Measurements from ENCODE around the gene ZNF628. TPM values are rescaled to one million over a fixed set of nuclear protein-coding genes. Genes with fewer than 3 reads are reported as not detected.

ZNF628 gene
- total RNA-seq: 1.4 and 1.5 TPM in 2 replicates

GRCh38 chr19:55476100-55476775 lies at the start of gene ZNF628:
Gene ZNF628 (plus strand): TSS chr19:55476617. CDS start chr19:55479911, 3,294 bp downstream.

GRCh38 chr19:55443045-55443823 lies 33.2 kb upstream of the ZNF628 start, which contains the start of gene SHISA7:
Gene SHISA7 (minus strand): TSS chr19:55443300. CDS start chr19:55442863, 437 bp downstream.

DNA sequence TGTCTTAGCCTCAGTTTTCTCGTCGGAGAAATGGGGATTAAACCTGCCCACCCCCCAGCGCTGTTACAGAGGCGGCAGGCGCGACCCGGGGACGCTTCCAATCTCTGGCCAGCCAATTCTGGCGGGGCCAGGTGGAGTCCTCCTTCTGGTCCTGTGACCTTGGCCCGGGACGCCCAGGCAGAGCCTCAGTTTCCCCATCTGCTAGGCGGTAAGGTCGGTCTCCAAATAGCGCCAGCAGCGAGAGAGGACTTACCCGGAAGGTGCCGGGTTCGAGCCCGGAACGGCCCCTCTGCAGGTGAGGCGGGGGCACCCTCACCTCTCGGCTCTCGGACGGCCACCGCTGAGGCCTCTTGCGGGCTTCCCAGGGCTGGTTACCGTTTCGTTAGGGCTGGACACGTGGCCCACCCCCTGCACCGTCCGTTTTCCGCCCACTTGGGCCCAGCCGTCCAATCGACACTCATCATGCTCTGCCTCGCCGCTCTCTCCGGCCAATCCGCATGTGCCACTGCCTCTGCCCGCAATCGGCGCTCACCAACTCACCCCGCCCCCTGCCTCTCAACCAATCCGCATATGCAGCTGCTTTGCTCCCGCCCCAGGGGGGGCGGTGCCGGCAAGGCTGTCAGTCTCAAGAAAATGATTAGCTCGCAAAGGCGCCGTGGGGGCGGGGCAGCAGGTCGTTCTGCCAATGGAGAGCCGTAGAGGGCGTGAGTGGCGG lies 15.0 kb upstream of the ZNF628 start, which contains the start of gene ISOC2:
ISOC2 (minus strand) TSS at position 384 of the 715 bp plus-strand sequence. CDS start 5,156 bp downstream, outside the sequence.

DNA sequence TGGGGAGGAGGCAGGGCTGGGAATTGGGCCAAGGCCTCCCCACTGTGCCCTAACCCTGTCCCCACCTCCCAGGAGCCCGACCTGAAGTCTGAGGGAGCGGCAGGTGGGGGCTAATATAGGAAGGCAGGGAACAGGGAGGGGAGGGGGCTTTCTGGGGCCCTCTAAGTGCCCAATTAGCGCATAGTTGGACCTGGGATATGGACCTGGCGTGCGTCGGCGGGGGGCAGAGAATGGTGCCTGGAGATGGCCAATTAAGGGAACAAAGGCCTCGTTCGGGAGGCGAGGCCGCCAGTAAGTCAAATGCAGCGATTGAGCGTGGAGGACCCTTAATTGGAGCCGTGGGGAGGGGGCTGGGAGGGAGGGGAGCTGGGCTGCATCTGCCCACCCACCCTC lies 11.8 kb upstream of the ZNF628 start, which contains the start of gene C19orf85:
C19orf85 (minus strand) TSS at position 90 of the 393 bp plus-strand sequence. CDS start 197 bp downstream, outside the sequence.

GRCh38 chr19:55484593-55485438 lies 8.4 kb downstream of the ZNF628 start, which contains the start of gene NAT14:
Gene NAT14 (plus strand): TSS chr19:55485188. CDS start chr19:55485709, 521 bp downstream.

DNA sequence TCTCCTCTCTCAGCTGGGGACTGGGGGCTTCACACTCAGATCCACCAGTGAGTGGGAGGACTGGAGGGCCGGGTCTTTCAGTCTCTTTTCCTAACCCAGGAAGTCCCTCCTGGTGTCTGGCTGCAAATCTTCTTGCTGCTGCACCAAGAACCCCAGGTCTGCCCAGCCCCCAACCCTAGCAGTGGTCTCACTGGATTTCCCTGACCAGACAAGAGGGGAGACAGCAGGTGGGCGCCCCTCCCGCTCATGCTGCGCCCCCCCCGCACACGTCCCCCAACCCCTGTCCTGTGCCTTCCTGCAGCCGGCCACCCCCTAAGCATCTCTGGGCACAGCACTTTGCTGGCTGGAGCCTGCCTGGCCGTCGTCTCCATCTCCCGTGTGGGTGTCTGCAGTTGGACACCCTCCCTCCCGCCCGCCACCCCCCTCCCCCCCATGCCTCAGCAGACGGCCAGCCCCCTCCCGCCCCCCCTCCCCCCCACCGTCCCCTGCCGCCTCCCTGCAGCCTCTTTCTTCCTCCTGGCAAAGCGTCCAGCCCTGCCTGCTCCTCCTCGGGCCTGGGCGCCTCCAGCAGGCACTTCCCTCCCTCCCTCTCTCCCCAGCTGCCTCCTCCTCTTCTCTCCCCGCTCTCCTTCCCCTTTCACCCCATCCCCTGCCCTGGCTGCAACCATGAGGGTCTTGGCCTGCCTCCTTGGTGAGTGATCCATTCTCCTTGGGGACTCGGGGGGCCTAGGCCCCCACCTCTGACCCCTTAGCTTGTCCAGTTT lies 11.7 kb downstream of the ZNF628 start, which contains the start of gene SSC5D:
SSC5D (plus strand) TSS at position 513 of the 764 bp plus-strand sequence; CDS start at position 667, 154 bp downstream.

Other genes with a start within 250 kb of the ZNF628 start
- 1.5 and 2.3 TPM in 2 replicates for gene TMEM86B, start 247.9 kb upstream of the ZNF628 start, total RNA-seq
- 16.3 and 35.5 TPM in 2 replicates for gene PPP6R1, start 217.6 kb upstream of the ZNF628 start, total RNA-seq
- gene HSPBP1, start 196.5 kb upstream of the ZNF628 start, total RNA-seq: 18.9 and 40.6 TPM in 2 replicates
- 3.9 and 6.7 TPM in 2 replicates for gene BRSK1, start 192.6 kb upstream of the ZNF628 start, total RNA-seq
- gene TMEM150B, start 151.3 kb upstream of the ZNF628 start, total RNA-seq: not detected in 2 replicates
- 2.7 and 7.6 TPM in 2 replicates for gene KMT5C, start 136.7 kb upstream of the ZNF628 start, total RNA-seq
- not detected in 2 replicates for gene COX6B2, start 121.9 kb upstream of the ZNF628 start, total RNA-seq
- gene GARIN5B, start 113.4 kb upstream of the ZNF628 start, total RNA-seq: not detected in 2 replicates
- 4.8 and 26.3 TPM in 2 replicates for gene IL11, start 106.2 kb upstream of the ZNF628 start, total RNA-seq
- not detected in 2 replicates for gene TMEM190, start 99.8 kb upstream of the ZNF628 start, total RNA-seq
- 0.58 and 0.85 TPM in 2 replicates for gene TMEM238, start 92.3 kb upstream of the ZNF628 start, total RNA-seq
- gene RPL28, start 90.7 kb upstream of the ZNF628 start, total RNA-seq: 204 and 210 TPM in 2 replicates
- gene UBE2S, start 68.8 kb upstream of the ZNF628 start, total RNA-seq: 32.4 and 286 TPM in 2 replicates
- not detected in 2 replicates for gene SHISA7, start 33.3 kb upstream of the ZNF628 start, total RNA-seq
- gene ISOC2, start 15.0 kb upstream of the ZNF628 start, total RNA-seq: 42.0 and 52.3 TPM in 2 replicates
- not detected in 2 replicates for gene C19orf85, start 11.9 kb upstream of the ZNF628 start, total RNA-seq
- gene NAT14, start 8.6 kb downstream of the ZNF628 start, total RNA-seq: 12.7 and 18.0 TPM in 2 replicates
- 6.7 and 11.6 TPM in 2 replicates for gene SSC5D, start 11.8 kb downstream of the ZNF628 start, total RNA-seq
- not detected in 2 replicates for gene SBK2, start 60.5 kb downstream of the ZNF628 start, total RNA-seq
- gene SBK3, start 68.9 kb downstream of the ZNF628 start, total RNA-seq: under 0.01 and 0.19 TPM in 2 replicates
- gene ZNF579, start 104.2 kb downstream of the ZNF628 start, total RNA-seq: 3.1 and 3.5 TPM in 2 replicates
- 2.3 and 2.9 TPM in 2 replicates for gene FIZ1, start 122.9 kb downstream of the ZNF628 start, total RNA-seq
- gene ZNF524, start 123.7 kb downstream of the ZNF628 start, total RNA-seq: 5.6 and 8.2 TPM in 2 replicates
- 0.58 and 0.85 TPM in 2 replicates for gene ZNF865, start 129.0 kb downstream of the ZNF628 start, total RNA-seq
- 2.3 and 3.4 TPM in 2 replicates for gene ZNF784, start 147.9 kb downstream of the ZNF628 start, total RNA-seq
- gene ZNF580, start 164.4 kb downstream of the ZNF628 start, total RNA-seq: 3.8 and 3.9 TPM in 2 replicates
- 12.5 and 19.4 TPM in 2 replicates for gene ZNF581, start 167.0 kb downstream of the ZNF628 start, total RNA-seq
- 4.8 and 5.4 TPM in 2 replicates for gene CCDC106, start 171.6 kb downstream of the ZNF628 start, total RNA-seq
- gene U2AF2, start 178.4 kb downstream of the ZNF628 start, total RNA-seq: 49.6 and 137 TPM in 2 replicates
- 20.3 and 36.4 TPM in 2 replicates for gene EPN1, start 198.6 kb downstream of the ZNF628 start, total RNA-seq